ENCODE results near the gene RGS8. TPM values are rescaled to one million over a fixed set of nuclear protein-coding genes. Genes with fewer than 3 reads are reported as not detected.
"Not testable (repeated sequence)": the region's sequence is repeated elsewhere in the genome, so short reads cannot be mapped to it uniquely, and the experiment has no call there.

RGS8 gene
- total and polyA plus RNA-seq, 4 donors, result 0.05 TPM; not detected in 3

GRCh38 chr1:182698971-182699370 is 14.6 kb upstream of the RGS8 start:
- Histone ChIP-seq H3K9ac (ENCODE audit: low read depth in 1 of 2, low read length in 2 of 2) (no peak overlapping the region), H3K4me3 (ENCODE audit: low read depth in 1 of 3, low read length in 3 of 3) (no peak overlapping the region), H3K9me3 (ENCODE audit: control insufficient read depth in 4 of 4, low read length in 3 of 4) (no peaks in the 10 kb centered on the region), H3K36me3 (ENCODE audit: control insufficient read depth in 4 of 4, insufficient read depth in 3 of 4, low read depth in 1 of 4, low read length in 3 of 4) (no peaks in the 10 kb centered on the region), H3K27me3 (ENCODE audit: control insufficient read depth in 4 of 4, insufficient read depth in 4 of 4, low read length in 3 of 4) (no peaks in the 10 kb centered on the region), H3K27ac (ENCODE audit: low read depth in 1 of 2, low read length in 2 of 2) (no peak overlapping the region), H3K4me1 (ENCODE audit: control insufficient read depth in 4 of 4, insufficient read depth in 4 of 4, low read length in 3 of 4) (peaks cover 0 to 4% (median 0%) of the 10 kb centered on the region in 4 donors)
- WGBS, result 98% methylated on average over 5 of the region's 5 CpGs
- DNase-seq (ENCODE audit: low spot score), result no peak
- TF ChIP-seq RAD21 (IDR thresholded peaks at IDR 0.05) (no peak), YY1 (IDR thresholded peaks at IDR 0.05) (no peak), HNF4A (conservative IDR thresholded peaks at IDR 0.05) (no peak), ZBTB33 (IDR thresholded peaks at IDR 0.05) (no peak), ATF3 (IDR thresholded peaks at IDR 0.05) (no peak)

GRCh38 chr1:182693139-182693538 is 8.8 kb upstream of the RGS8 start:
- H3K27ac ChIP-seq (ENCODE audit: low read depth in 1 of 2, low read length in 2 of 2), result not testable (repeated sequence)

GRCh38 chr1:182690886-182691443 is 6.6 kb upstream of the RGS8 start:
- no peak overlapping the region for H3K4me3 ChIP-seq (ENCODE audit: low read depth in 1 of 3, low read length in 3 of 3)
- DNase-seq (ENCODE audit: low spot score), result no peak
- WGBS, result 92% methylated on average over 1 of the region's 1 CpG
- no peaks in the 10 kb centered on the region for H3K27me3 ChIP-seq (ENCODE audit: control insufficient read depth in 4 of 4, insufficient read depth in 4 of 4, low read length in 3 of 4)
- no peaks in the 10 kb centered on the region for H3K9me3 ChIP-seq (ENCODE audit: control insufficient read depth in 4 of 4, low read length in 3 of 4)
- H3K36me3 ChIP-seq (ENCODE audit: control insufficient read depth in 4 of 4, insufficient read depth in 3 of 4, low read depth in 1 of 4, low read length in 3 of 4), result no peaks in the 10 kb centered on the region
- no peak for TF ChIP-seq HNF4A (conservative IDR thresholded peaks at IDR 0.05)
- TF ChIP-seq JUND (IDR thresholded peaks at IDR 0.05), result no peak
- no peak for TF ChIP-seq HNF4G (IDR thresholded peaks at IDR 0.05)
- TF ChIP-seq RAD21 (IDR thresholded peaks at IDR 0.05), result no peak
- TF ChIP-seq RXRA (IDR thresholded peaks at IDR 0.05), result no peak
- no peak for TF ChIP-seq FOXA2 (IDR thresholded peaks at IDR 0.05)
- TF ChIP-seq TAF1 (conservative IDR thresholded peaks at IDR 0.05), result no peak
- no peak for TF ChIP-seq NR2F2 (IDR thresholded peaks at IDR 0.05)
- no peak for TF ChIP-seq MAX (IDR thresholded peaks at IDR 0.05)
- no peak for TF ChIP-seq REST (IDR thresholded peaks at IDR 0.05)
- TF ChIP-seq GABPA (IDR thresholded peaks at IDR 0.05 in 1 of 2, conservative IDR thresholded peaks at IDR 0.05 in 1 of 2), result no peak
- TF ChIP-seq ZBTB33 (IDR thresholded peaks at IDR 0.05), result no peak
- TF ChIP-seq YY1 (IDR thresholded peaks at IDR 0.05), result no peak
- no peak for TF ChIP-seq ATF3 (IDR thresholded peaks at IDR 0.05)
- TF ChIP-seq EGR1 (IDR thresholded peaks at IDR 0.05; ENCODE audit: low read depth in 2 of 2), result no peak
- H3K9ac ChIP-seq (ENCODE audit: low read depth in 1 of 2, low read length in 2 of 2), result no peak overlapping the region
- no peaks in the 10 kb centered on the region for H3K4me1 ChIP-seq (ENCODE audit: control insufficient read depth in 4 of 4, insufficient read depth in 4 of 4, low read length in 3 of 4)
- no peak overlapping the region for H3K27ac ChIP-seq (ENCODE audit: low read depth in 1 of 2, low read length in 2 of 2)

More at GRCh38 chr1:182693139-182693538, 8.8 kb upstream of the RGS8 start:
- H3K27me3 ChIP-seq (ENCODE audit: control insufficient read depth in 4 of 4, insufficient read depth in 4 of 4, low read length in 3 of 4); H3K36me3 ChIP-seq (ENCODE audit: control insufficient read depth in 4 of 4, insufficient read depth in 3 of 4, low read depth in 1 of 4, low read length in 3 of 4); H3K9me3 ChIP-seq (ENCODE audit: control insufficient read depth in 4 of 4, low read length in 3 of 4); H3K4me3 ChIP-seq (ENCODE audit: low read depth in 1 of 3, low read length in 3 of 3); DNase-seq (ENCODE audit: low spot score); H3K4me1 ChIP-seq (ENCODE audit: control insufficient read depth in 4 of 4, insufficient read depth in 4 of 4, low read length in 3 of 4); H3K9ac ChIP-seq (ENCODE audit: low read depth in 1 of 2, low read length in 2 of 2): not testable (repeated sequence)
